Erythroblast (primary cell): ENCODE data around the gene LYSMD4.
"Not testable (repeated sequence)": the region's sequence is repeated elsewhere in the genome, so short reads cannot be mapped to it uniquely, and the experiment has no call there.

Experiments
- DNase-seq, 2 experiments: peaks; one replicate each; lab custom pipeline; 2025; lab: John Stamatoyannopoulos, UW
- GATA1 ChIP-seq: IDR thresholded peaks from 2 replicates; pipeline ENCODE4 v1.6.1; 2011; ENCODE audit warnings: low read depth, mild to moderate bottlenecking, control low read depth, low read length, moderate library complexity
- POLR2A ChIP-seq: IDR thresholded peaks from 2 replicates; pipeline ENCODE4 v1.6.1; 2011; ENCODE audit warnings: mild to moderate bottlenecking, low read length

LYSMD4 gene

GRCh38 chr15:99733268-99734039, at the start of gene LYSMD4:
TSS of gene LYSMD4 (minus strand) at chr15:99733437. CDS start at chr15:99731999, 1,438 bp downstream.
- peak; percentile 97 to 98 for DNase-seq
- TF ChIP-seq POLR2A (peak; percentile 62), GATA1 (no peak)

- DNase-seq, result not testable (repeated sequence)
These were observed 48.8 kb upstream of the LYSMD4 start for GRCh38 chr15:99782029-99782428.

GRCh38 chr15:99777144-99777543, 43.9 kb upstream of the LYSMD4 start:
- TF ChIP-seq POLR2A (no peak), GATA1 (no peak)
- DNase-seq, result no peak

- TF ChIP-seq POLR2A, result no peak
- TF ChIP-seq GATA1, result no peak
These were observed 31.3 kb upstream of the LYSMD4 start for GRCh38 chr15:99764522-99764921.

GRCh38 chr15:99763827-99764226, 30.6 kb upstream of the LYSMD4 start:
- no peak for TF ChIP-seq GATA1
- TF ChIP-seq POLR2A, result no peak
- DNase-seq, result no peak

More at GRCh38 chr15:99764522-99764921, 31.3 kb upstream of the LYSMD4 start:
- DNase-seq, result no peak

GRCh38 chr15:99762288-99762687, 29.1 kb upstream of the LYSMD4 start:
- TF ChIP-seq POLR2A (no peak), GATA1 (no peak)
- DNase-seq, result no peak

GRCh38 chr15:99755692-99756409, 22.6 kb upstream of the LYSMD4 start:
- peak; percentile 75 to 84 for DNase-seq
- no peak for TF ChIP-seq GATA1
- TF ChIP-seq POLR2A, result no peak

- DNase-seq, result peak; percentile 57 to 66
- no peak for TF ChIP-seq GATA1
- no peak for TF ChIP-seq POLR2A
These were observed 19.8 kb upstream of the LYSMD4 start for GRCh38 chr15:99753066-99753465.

GRCh38 chr15:99752556-99752955, 19.3 kb upstream of the LYSMD4 start:
- TF ChIP-seq GATA1, result no peak
- no peak for TF ChIP-seq POLR2A

GRCh38 chr15:99750326-99750725, 17.1 kb upstream of the LYSMD4 start:
- not testable (repeated sequence) for DNase-seq

More at GRCh38 chr15:99752556-99752955, 19.3 kb upstream of the LYSMD4 start:
- no peak for DNase-seq

GRCh38 chr15:99749386-99749785, 16.1 kb upstream of the LYSMD4 start:
- peak; percentile 15 to 17 for DNase-seq

GRCh38 chr15:99745370-99746086, 12.3 kb upstream of the LYSMD4 start:
- TF ChIP-seq GATA1 (no peak), POLR2A (no peak)
- no peak for DNase-seq

More at GRCh38 chr15:99749386-99749785, 16.1 kb upstream of the LYSMD4 start:
- TF ChIP-seq GATA1 (no peak), POLR2A (no peak)

GRCh38 chr15:99744142-99744541, 10.9 kb upstream of the LYSMD4 start:
- TF ChIP-seq GATA1, result no peak
- TF ChIP-seq POLR2A, result no peak
- no peak for DNase-seq

- no peak for DNase-seq
These were observed 8.6 kb upstream of the LYSMD4 start for GRCh38 chr15:99741835-99742234.

More at GRCh38 chr15:99741835-99742234, 8.6 kb upstream of the LYSMD4 start:
- TF ChIP-seq POLR2A, result no peak
- TF ChIP-seq GATA1, result no peak
